ENCODE data around the gene IRF7. TPM values are rescaled to one million over a fixed set of nuclear protein-coding genes. Genes with fewer than 3 reads are reported as not detected.

Gene IRF7
- total RNA-seq (2014; rRNA removed; shearing (Covaris generic)) (13.8 and 17.3 TPM in 2 replicates), polyA plus RNA-seq (2016; fragmentation: Nextera tagmentation; extraction: Ambion mirVana) (11.4 and 12.3 TPM in 2 replicates)
- long read RNA-seq, transcript IRF7-205 (11 exons, 1,974 nt) = major isoform, 6 of 10 reads
- long read RNA-seq, partial matches to known transcripts = 1 of 10 reads
- long read RNA-seq, other reads (novel, unspliced or antisense) = 2 of 10 reads

DNA sequence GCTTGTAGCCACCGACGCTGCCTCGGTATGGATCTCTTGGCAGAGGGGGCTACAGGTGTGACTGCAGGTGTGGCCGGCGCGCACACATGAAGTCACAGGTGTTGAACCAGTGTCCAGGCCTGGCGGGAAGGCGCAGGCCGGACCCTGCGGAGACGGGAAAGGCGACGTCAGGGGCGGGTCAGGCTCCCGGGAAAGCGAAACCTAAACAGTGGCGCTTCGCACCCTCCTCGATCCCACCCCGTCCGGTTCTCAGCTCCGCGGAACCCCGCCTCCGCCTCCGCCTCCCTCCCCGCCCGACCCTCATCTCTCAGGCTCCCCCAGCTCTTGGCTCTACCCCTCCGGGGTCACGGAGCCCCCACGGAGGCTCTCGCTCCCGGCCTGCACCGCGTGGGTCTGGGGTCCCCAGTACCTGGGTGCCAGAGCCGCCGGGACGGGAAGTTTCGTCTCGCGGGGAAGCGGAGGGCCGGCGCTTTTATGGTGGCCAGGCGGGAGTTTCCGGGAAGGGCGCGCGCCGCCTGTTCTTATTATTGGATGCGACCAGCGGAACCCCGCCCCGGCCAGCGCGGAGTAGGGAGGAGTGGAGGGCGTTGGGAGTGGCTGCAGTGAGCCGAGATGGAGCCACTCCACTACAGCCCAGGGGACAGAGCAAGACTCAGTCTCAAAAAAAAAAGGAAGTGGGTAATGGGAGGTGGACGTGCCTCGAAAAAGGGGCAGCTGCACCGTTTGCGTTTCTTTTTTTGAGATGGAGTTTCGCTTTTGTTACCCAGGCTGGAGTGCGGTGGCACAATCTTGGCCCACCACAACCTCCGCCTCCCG is at the start of gene IRF7:
Gene IRF7 (minus strand): TSS at position 447 of the 816 bp plus-strand sequence. CDS start 586 bp downstream, outside the sequence.
- Mint-ChIP-seq H3K9me3 (no peaks in the 10 kb centered on the region), H3K27me3 (ENCODE audit: insufficient read depth, low read depth, poor library complexity) (peaks cover 8% of the 10 kb centered on the region), H3K4me3 (peak within 1 kb of the TSS; percentile 81), H3K4me1 (peaks cover 5% of the 10 kb centered on the region), H3K27ac (peak within 1 kb of the TSS; percentile 89), H3K36me3 (ENCODE audit: low read depth) (peaks cover 16% of the 10 kb centered on the region)
- Histone ChIP-seq H3K36me3 (ENCODE audit: insufficient read depth) (no peaks in the 10 kb centered on the region), H2AFZ (peak within 1 kb of the TSS; percentile 85), H3K9me2 (ENCODE audit: insufficient read depth) (no peaks in the 10 kb centered on the region), H3K79me2 (replicated peaks; ENCODE audit: insufficient read depth) (no peaks in the 10 kb centered on the region), H3K4me3 (peak within 1 kb of the TSS; percentile 94), H3K4me2 (peak within 1 kb of the TSS; percentile 89), H3K27ac (ENCODE audit: low read depth) (no peak within 1 kb of the TSS), H4K20me1 (replicated peaks; ENCODE audit: insufficient read depth) (peaks cover 16% of the 10 kb centered on the region; the same call in 1 of the 2 replicates), H3K27me3 (ENCODE audit: insufficient read depth) (no peaks in the 10 kb centered on the region), H3K4me1 (ENCODE audit: insufficient read depth) (peaks cover 11% of the 10 kb centered on the region; the same call in 1 of the 2 replicates), H3F3A (replicated peaks; ENCODE audit: low read depth) (peaks cover 34% of the 10 kb centered on the region)
- DNase-seq (ENCODE audit: low spot score) = peak; percentile 95
- ATAC-seq = peak; percentile 76
- TF ChIP-seq, protein P1, sequence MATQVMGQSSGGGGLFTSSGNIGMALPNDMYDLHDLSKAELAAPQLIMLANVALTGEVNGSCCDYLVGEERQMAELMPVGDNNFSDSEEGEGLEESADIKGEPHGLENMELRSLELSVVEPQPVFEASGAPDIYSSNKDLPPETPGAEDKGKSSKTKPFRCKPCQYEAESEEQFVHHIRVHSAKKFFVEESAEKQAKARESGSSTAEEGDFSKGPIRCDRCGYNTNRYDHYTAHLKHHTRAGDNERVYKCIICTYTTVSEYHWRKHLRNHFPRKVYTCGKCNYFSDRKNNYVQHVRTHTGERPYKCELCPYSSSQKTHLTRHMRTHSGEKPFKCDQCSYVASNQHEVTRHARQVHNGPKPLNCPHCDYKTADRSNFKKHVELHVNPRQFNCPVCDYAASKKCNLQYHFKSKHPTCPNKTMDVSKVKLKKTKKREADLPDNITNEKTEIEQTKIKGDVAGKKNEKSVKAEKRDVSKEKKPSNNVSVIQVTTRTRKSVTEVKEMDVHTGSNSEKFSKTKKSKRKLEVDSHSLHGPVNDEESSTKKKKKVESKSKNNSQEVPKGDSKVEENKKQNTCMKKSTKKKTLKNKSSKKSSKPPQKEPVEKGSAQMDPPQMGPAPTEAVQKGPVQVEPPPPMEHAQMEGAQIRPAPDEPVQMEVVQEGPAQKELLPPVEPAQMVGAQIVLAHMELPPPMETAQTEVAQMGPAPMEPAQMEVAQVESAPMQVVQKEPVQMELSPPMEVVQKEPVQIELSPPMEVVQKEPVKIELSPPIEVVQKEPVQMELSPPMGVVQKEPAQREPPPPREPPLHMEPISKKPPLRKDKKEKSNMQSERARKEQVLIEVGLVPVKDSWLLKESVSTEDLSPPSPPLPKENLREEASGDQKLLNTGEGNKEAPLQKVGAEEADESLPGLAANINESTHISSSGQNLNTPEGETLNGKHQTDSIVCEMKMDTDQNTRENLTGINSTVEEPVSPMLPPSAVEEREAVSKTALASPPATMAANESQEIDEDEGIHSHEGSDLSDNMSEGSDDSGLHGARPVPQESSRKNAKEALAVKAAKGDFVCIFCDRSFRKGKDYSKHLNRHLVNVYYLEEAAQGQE (IDR thresholded peaks at IDR 0.05; ENCODE audit: unreplicated experiment) = no peak
- TF ChIP-seq, protein P2, sequence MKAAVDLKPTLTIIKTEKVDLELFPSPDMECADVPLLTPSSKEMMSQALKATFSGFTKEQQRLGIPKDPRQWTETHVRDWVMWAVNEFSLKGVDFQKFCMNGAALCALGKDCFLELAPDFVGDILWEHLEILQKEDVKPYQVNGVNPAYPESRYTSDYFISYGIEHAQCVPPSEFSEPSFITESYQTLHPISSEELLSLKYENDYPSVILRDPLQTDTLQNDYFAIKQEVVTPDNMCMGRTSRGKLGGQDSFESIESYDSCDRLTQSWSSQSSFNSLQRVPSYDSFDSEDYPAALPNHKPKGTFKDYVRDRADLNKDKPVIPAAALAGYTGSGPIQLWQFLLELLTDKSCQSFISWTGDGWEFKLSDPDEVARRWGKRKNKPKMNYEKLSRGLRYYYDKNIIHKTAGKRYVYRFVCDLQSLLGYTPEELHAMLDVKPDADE (IDR thresholded peaks at IDR 0.05) = peak; percentile 22; the same call in 1 of the 2 replicates
- TF ChIP-seq, protein P3, sequence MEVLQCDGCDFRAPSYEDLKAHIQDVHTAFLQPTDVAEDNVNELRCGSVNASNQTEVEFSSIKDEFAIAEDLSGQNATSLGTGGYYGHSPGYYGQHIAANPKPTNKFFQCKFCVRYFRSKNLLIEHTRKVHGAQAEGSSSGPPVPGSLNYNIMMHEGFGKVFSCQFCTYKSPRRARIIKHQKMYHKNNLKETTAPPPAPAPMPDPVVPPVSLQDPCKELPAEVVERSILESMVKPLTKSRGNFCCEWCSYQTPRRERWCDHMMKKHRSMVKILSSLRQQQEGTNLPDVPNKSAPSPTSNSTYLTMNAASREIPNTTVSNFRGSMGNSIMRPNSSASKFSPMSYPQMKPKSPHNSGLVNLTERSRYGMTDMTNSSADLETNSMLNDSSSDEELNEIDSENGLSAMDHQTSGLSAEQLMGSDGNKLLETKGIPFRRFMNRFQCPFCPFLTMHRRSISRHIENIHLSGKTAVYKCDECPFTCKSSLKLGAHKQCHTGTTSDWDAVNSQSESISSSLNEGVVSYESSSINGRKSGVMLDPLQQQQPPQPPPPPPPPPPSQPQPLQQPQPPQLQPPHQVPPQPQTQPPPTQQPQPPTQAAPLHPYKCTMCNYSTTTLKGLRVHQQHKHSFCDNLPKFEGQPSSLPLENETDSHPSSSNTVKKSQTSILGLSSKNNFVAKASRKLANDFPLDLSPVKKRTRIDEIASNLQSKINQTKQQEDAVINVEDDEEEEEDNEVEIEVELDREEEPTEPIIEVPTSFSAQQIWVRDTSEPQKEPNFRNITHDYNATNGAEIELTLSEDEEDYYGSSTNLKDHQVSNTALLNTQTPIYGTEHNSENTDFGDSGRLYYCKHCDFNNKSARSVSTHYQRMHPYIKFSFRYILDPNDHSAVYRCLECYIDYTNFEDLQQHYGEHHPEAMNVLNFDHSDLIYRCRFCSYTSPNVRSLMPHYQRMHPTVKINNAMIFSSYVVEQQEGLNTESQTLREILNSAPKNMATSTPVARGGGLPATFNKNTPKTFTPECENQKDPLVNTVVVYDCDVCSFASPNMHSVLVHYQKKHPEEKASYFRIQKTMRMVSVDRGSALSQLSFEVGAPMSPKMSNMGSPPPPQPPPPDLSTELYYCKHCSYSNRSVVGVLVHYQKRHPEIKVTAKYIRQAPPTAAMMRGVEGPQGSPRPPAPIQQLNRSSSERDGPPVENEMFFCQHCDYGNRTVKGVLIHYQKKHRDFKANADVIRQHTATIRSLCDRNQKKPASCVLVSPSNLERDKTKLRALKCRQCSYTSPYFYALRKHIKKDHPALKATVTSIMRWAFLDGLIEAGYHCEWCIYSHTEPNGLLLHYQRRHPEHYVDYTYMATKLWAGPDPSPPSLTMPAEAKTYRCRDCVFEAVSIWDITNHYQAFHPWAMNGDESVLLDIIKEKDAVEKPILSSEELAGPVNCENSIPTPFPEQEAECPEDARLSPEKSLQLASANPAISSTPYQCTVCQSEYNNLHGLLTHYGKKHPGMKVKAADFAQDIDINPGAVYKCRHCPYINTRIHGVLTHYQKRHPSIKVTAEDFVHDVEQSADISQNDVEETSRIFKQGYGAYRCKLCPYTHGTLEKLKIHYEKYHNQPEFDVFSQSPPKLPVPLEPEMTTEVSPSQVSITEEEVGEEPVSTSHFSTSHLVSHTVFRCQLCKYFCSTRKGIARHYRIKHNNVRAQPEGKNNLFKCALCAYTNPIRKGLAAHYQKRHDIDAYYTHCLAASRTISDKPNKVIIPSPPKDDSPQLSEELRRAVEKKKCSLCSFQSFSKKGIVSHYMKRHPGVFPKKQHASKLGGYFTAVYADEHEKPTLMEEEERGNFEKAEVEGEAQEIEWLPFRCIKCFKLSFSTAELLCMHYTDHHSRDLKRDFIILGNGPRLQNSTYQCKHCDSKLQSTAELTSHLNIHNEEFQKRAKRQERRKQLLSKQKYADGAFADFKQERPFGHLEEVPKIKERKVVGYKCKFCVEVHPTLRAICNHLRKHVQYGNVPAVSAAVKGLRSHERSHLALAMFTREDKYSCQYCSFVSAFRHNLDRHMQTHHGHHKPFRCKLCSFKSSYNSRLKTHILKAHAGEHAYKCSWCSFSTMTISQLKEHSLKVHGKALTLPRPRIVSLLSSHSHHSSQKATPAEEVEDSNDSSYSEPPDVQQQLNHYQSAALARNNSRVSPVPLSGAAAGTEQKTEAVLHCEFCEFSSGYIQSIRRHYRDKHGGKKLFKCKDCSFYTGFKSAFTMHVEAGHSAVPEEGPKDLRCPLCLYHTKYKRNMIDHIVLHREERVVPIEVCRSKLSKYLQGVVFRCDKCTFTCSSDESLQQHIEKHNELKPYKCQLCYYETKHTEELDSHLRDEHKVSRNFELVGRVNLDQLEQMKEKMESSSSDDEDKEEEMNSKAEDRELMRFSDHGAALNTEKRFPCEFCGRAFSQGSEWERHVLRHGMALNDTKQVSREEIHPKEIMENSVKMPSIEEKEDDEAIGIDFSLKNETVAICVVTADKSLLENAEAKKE (CRISPR knock-in tag; IDR thresholded peaks at IDR 0.05) = no peak
- TF ChIP-seq CREB1 (CRISPR knock-in tag; IDR thresholded peaks at IDR 0.05; ENCODE audit: low read depth) (peak; percentile 68), JUNB (IDR thresholded peaks at IDR 0.05; ENCODE audit: unreplicated experiment) (no peak), EZH2 (IDR thresholded peaks at IDR 0.05; ENCODE audit: low read depth, unreplicated experiment) (no peak), ZNF114 (CRISPR knock-in tag; IDR thresholded peaks at IDR 0.05) (no peak), NANOG (IDR thresholded peaks at IDR 0.05; ENCODE audit: borderline replicate concordance) (no peak), EZH2phosphoT487 (IDR thresholded peaks at IDR 0.05; ENCODE audit: unreplicated experiment) (no peak), POLR2AphosphoS5 (IDR thresholded peaks at IDR 0.05; ENCODE audit: low read depth) (peak; percentile 77), STAT1 (IDR thresholded peaks at IDR 0.05; ENCODE audit: unreplicated experiment) (no peak), ZNF331 (CRISPR knock-in tag; IDR thresholded peaks at IDR 0.05; ENCODE audit: low read depth) (no peak)
- TF ChIP-seq, protein P4, sequence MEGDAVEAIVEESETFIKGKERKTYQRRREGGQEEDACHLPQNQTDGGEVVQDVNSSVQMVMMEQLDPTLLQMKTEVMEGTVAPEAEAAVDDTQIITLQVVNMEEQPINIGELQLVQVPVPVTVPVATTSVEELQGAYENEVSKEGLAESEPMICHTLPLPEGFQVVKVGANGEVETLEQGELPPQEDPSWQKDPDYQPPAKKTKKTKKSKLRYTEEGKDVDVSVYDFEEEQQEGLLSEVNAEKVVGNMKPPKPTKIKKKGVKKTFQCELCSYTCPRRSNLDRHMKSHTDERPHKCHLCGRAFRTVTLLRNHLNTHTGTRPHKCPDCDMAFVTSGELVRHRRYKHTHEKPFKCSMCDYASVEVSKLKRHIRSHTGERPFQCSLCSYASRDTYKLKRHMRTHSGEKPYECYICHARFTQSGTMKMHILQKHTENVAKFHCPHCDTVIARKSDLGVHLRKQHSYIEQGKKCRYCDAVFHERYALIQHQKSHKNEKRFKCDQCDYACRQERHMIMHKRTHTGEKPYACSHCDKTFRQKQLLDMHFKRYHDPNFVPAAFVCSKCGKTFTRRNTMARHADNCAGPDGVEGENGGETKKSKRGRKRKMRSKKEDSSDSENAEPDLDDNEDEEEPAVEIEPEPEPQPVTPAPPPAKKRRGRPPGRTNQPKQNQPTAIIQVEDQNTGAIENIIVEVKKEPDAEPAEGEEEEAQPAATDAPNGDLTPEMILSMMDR (conservative IDR thresholded peaks at IDR 0.05; ENCODE audit: low read depth in 2 of 2) = no peak
